Embryonic facial prominence (tissue), 1 donor: ENCODE results near the gene A2ML1.
"Not testable (repeated sequence)": the region's sequence is repeated elsewhere in the genome, so short reads cannot be mapped to it uniquely, and the experiment has no call there.

Experiments used
- DNase-seq: peaks from one replicate; pipeline ENCODE4 v3.0.0-alpha.2; 2016; ENCODE audit errors: extremely low spot score

Gene A2ML1

GRCh38 chr12:8852119-8852518 is 29.7 kb downstream of the A2ML1 start:
- DNase-seq = no peak

DNA sequence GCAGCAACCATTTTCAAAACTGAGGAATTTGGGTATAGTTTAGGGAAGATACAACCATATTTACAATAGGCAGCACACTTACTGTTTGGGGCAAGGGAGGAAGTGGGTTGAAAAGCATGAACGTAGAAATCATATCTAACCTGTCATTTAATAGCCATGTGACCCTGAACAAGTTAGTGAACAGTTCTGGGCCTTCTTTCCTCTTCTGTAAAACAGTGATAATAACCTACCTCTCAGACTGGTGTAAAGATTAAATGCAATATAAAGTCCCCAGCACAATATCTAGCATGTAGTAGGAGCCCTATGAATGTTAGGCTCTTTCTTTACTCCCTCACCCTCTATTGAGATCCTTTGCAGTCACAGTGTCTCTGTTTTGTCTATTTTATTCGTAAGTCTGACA is 33.5 kb downstream of the A2ML1 start:
- no peak for DNase-seq

GRCh38 chr12:8859448-8859847 is 37.0 kb downstream of the A2ML1 start:
- DNase-seq = not testable (repeated sequence)

DNA sequence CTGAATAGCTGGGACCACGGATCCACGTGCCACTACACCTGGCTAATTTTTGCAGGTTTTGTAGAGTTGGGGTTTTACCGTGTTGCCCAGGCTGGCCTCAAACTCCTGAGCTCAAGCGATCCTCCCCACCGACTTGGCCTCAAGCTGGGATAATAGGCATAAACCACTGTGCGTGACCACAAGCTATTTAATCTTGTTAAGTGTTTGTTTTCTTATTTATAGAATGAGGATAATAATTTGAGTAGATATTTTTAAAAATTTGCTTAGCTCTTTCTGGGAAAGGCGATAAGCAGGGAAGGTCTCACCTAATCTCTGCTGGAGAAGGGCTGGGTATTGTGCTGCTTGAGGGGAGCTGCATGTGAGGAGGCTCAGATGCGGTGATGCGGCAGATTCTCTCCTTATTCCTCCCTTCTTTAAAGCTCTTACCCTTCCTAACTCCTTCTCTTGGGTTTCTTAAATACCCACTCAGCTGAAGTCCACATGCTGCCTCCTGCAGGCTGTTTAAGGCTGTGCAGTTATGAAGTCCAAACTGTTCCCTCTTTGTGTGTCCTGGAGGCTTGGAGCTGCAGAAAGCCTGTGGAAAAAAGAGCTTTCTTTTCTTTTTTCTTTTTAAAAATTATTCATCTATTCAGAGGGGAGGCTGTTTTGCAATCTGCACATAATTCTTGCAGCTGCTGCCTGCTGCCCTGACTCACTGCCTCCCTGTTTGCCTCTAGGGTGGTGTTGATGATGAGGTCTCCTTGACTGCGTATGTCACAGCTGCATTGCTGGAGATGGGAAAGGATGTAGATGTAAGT is 37.9 kb downstream of the A2ML1 start:
- DNase-seq = no peak

DNA sequence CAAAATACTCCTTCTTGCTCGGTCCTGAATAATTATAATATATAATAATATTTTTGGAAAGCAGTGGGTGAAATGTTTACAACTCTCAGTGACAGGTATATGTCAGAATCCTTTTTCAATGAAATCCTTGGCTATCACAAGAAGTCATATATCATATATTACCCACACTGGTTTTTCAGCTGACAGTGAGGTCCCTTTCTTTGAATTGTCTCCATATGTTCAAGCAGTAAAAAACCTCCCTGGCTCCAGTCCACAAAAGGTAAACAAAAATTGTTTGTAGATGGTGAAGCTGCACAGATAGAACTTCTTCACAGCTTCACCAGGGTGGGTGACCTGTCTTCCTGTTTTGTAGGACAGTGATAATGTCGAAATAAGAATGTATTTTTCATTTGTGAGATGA is 44.0 kb downstream of the A2ML1 start:
- no peak for DNase-seq

DNA sequence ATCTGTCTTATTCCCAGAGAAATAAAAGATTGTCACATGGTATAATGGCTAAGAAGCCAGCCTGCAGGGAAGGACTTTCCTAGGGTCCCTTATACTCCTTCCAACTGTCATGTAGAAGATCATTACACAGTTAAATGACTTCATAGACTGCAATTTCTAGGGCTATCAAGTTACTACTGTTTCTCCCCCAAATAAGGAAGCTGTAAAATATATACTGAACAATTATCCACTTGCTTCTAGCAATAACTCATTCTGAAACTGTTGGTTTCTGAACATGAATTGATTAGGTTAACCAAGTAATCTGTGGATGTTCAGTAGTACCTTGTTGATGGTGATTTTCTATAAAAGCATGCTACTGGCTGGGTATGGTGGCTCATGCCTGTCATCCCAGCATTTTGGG is 44.6 kb downstream of the A2ML1 start:
- DNase-seq = no peak

DNA sequence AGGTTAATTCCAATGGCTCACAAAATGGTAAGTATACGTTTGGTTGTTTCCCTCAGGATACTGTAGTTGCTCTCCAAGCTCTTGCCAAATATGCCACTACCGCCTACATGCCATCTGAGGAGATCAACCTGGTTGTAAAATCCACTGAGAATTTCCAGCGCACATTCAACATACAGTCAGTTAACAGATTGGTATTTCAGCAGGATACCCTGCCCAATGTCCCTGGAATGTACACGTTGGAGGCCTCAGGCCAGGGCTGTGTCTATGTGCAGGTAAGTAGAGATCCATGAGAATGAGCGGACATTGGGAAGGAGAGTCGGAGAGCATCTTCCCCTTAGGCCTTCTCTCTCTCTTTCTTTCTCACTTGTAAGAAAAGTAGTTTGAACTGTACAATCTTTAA is 45.4 kb downstream of the A2ML1 start:
- no peak for DNase-seq

GRCh38 chr12:8870586-8870985 is 48.2 kb downstream of the A2ML1 start:
- DNase-seq = no peak

DNA sequence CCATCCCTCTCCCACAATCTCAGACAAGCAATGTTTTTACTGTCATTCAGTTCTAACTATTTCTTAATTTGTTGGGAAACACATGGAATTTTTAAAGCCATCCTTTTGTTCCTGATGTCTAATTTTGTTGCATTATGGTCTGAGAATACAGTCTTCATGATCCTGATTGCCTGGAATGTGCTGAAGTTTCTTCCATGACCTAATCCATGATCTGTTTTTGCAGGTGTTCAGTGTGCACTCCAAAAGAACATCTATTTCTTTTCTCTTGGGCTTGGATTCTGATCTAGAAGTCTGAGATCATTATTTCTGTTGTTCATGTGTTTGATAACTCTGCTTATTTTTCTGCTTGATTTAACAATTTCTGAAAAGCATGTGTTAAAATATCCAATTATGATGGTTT is 48.6 kb downstream of the A2ML1 start:
- no peak for DNase-seq

DNA sequence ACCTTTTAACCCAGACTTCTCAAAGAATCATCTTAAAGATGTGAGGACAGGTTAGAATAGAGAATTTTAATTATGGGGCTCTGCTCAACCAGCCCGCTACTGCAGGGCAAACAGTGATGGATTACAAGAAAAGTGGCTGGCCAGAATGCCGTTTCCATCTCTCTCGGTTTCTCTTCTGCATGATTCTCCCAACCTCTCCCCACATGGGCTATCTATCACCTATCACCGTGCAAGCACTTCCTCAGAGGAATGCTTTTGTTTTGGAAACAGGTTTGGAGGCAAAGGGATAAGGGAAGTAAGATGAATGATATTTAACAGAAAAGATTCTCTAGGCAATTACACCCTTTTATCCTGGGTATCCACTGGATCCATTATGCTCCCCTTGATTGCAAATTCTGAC is 54.5 kb downstream of the A2ML1 start:
- no peak for DNase-seq

GRCh38 chr12:8886502-8887284 is 64.3 kb downstream of the A2ML1 start:
- DNase-seq = no peak

GRCh38 chr12:8887285-8887715 is 64.9 kb downstream of the A2ML1 start:
- DNase-seq = no peak

- no peak for DNase-seq
These were observed 68.1 kb downstream of the A2ML1 start for GRCh38 chr12:8890313-8891085.

GRCh38 chr12:8891976-8892375 is 69.6 kb downstream of the A2ML1 start:
- DNase-seq = no peak

DNA sequence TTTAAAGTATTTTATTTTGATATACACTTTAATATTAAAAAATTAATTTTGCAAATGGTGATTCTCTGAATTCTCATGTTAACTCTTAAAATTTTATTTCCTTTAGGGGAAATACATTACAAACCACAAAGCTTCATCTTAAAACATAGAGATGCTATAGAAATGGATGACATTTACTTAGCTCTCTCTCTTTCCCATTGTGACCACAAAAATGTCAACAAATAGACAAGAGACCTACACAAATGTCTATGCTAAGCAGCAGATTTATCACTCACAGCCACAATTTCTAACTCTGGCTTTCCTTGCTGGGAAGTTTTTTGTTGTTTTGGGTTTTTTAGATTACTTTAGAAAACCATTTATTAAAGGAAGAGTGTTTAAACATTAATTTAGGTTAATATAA is 72.0 kb downstream of the A2ML1 start:
- no peak for DNase-seq

GRCh38 chr12:8894986-8895385 is 72.6 kb downstream of the A2ML1 start:
- DNase-seq = no peak

GRCh38 chr12:8897081-8897480 is 74.7 kb downstream of the A2ML1 start:
- no peak for DNase-seq

- DNase-seq = no peak
These were observed 77.4 kb downstream of the A2ML1 start for GRCh38 chr12:8899830-8900229.

DNA sequence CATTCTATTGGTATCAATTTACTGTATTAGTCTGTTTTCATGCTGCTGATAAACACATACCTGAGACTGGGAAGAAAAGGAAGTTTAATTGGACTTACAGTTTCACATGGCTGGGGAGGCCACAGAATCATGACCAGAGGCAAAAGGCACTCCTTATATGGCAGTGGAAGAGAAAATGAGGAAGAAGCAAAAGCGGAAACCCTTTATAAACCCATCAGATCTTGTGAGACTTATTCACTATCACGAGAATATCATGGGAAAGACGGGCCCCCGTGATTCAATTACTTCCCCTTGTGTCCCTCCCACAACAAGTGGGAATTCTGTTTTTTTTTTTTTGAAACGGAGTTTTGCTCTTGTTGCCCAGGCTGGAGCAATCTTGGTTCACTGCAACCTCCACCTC is 80.3 kb downstream of the A2ML1 start:
- not testable (repeated sequence) for DNase-seq

GRCh38 chr12:8903646-8904045 is 81.2 kb downstream of the A2ML1 start:
- DNase-seq = no peak

DNA sequence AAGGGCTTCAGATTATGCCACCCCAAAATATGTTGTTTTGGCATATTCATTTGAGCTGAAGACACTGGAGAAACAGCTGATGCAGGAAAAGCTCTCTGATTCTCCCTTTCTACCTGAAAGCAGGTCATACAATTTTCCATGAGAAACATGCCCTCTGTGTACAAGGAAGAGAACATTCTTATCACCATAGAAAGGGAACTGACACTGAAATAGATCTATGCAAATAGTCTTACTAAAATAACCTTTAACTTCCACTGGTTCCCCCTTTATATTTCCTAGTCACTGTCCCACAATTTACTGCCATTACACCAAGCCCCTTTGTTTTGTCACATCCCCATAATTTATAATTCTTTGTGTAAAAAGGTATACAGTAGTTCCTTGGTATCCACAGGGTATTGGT is 82.2 kb downstream of the A2ML1 start:
- DNase-seq = no peak

- no peak for DNase-seq
These were observed 83.1 kb downstream of the A2ML1 start for GRCh38 chr12:8905546-8905945.
